ENCODE measurements around the gene TLR4. TPM values are rescaled to one million over a fixed set of nuclear protein-coding genes. Genes with fewer than 3 reads are reported as not detected.

The TLR4 gene
- total and polyA plus RNA-seq, 2 experiments from 2014 or later = 0.06 to 0.17 TPM

- no peak for TF ChIP-seq CTCF (conservative IDR thresholded peaks at IDR 0.05; ENCODE audit: low read depth in 2 of 2)
- no peak for TF ChIP-seq EZH2phosphoT487 (IDR thresholded peaks at IDR 0.05; ENCODE audit: unreplicated experiment)
- TF ChIP-seq ZNF114 (CRISPR knock-in tag; IDR thresholded peaks at IDR 0.05) = no peak
- TF ChIP-seq STAT1 (IDR thresholded peaks at IDR 0.05; ENCODE audit: unreplicated experiment) = no peak
- TF ChIP-seq NANOG (IDR thresholded peaks at IDR 0.05; ENCODE audit: borderline replicate concordance) = no peak
- TF ChIP-seq, protein P1, sequence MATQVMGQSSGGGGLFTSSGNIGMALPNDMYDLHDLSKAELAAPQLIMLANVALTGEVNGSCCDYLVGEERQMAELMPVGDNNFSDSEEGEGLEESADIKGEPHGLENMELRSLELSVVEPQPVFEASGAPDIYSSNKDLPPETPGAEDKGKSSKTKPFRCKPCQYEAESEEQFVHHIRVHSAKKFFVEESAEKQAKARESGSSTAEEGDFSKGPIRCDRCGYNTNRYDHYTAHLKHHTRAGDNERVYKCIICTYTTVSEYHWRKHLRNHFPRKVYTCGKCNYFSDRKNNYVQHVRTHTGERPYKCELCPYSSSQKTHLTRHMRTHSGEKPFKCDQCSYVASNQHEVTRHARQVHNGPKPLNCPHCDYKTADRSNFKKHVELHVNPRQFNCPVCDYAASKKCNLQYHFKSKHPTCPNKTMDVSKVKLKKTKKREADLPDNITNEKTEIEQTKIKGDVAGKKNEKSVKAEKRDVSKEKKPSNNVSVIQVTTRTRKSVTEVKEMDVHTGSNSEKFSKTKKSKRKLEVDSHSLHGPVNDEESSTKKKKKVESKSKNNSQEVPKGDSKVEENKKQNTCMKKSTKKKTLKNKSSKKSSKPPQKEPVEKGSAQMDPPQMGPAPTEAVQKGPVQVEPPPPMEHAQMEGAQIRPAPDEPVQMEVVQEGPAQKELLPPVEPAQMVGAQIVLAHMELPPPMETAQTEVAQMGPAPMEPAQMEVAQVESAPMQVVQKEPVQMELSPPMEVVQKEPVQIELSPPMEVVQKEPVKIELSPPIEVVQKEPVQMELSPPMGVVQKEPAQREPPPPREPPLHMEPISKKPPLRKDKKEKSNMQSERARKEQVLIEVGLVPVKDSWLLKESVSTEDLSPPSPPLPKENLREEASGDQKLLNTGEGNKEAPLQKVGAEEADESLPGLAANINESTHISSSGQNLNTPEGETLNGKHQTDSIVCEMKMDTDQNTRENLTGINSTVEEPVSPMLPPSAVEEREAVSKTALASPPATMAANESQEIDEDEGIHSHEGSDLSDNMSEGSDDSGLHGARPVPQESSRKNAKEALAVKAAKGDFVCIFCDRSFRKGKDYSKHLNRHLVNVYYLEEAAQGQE (IDR thresholded peaks at IDR 0.05; ENCODE audit: unreplicated experiment) = no peak
- TF ChIP-seq ZNF331 (CRISPR knock-in tag; IDR thresholded peaks at IDR 0.05; ENCODE audit: low read depth) = no peak
- no peak for TF ChIP-seq CREB1 (CRISPR knock-in tag; IDR thresholded peaks at IDR 0.05; ENCODE audit: low read depth)
- no peak for TF ChIP-seq POLR2AphosphoS5 (IDR thresholded peaks at IDR 0.05; ENCODE audit: low read depth)
- TF ChIP-seq JUNB (IDR thresholded peaks at IDR 0.05; ENCODE audit: unreplicated experiment) = no peak
- TF ChIP-seq ETS1 (IDR thresholded peaks at IDR 0.05) = no peak
Measured at GRCh38 chr9:117697046-117697445, 7.2 kb upstream of the TLR4 start (continued).

GRCh38 chr9:117703537-117703936 lies 666 bp upstream of the TLR4 start:
- TF ChIP-seq CTCF (conservative IDR thresholded peaks at IDR 0.05; ENCODE audit: low read depth in 2 of 2) (no peak), POLR2AphosphoS5 (IDR thresholded peaks at IDR 0.05; ENCODE audit: low read depth) (no peak), EZH2 (IDR thresholded peaks at IDR 0.05; ENCODE audit: low read depth, unreplicated experiment) (no peak)
- Mint-ChIP-seq H3K4me1 (peaks cover 10% of the 10 kb centered on the region), H3K27ac (no peak overlapping the region), H3K36me3 (ENCODE audit: low read depth) (no peaks in the 10 kb centered on the region), H3K9me3 (peaks cover 44% of the 10 kb centered on the region), H3K4me3 (no peak overlapping the region), H3K27me3 (ENCODE audit: insufficient read depth, low read depth, poor library complexity) (no peaks in the 10 kb centered on the region)
- H3K27me3 ChIP-seq (ENCODE audit: insufficient read depth) = no peaks in the 10 kb centered on the region
- H2AFZ ChIP-seq = 0 out of 2 replicates have a peak overlapping the region, but pooled peaks have one; percentile 78
- no peaks in the 10 kb centered on the region for H3K79me2 ChIP-seq (replicated peaks; ENCODE audit: insufficient read depth)
- no peak overlapping the region for H3K4me3 ChIP-seq
- no peaks in the 10 kb centered on the region for H3K36me3 ChIP-seq (ENCODE audit: insufficient read depth)
- H3F3A ChIP-seq (replicated peaks; ENCODE audit: low read depth) = no peaks in the 10 kb centered on the region
- H4K20me1 ChIP-seq (replicated peaks; ENCODE audit: insufficient read depth) = no peaks in the 10 kb centered on the region
- no peak overlapping the region for H3K27ac ChIP-seq (ENCODE audit: low read depth)
- peaks cover 7% of the 10 kb centered on the region; the same call in 1 of the 2 replicates for H3K4me1 ChIP-seq (ENCODE audit: insufficient read depth)
- no peak for ATAC-seq
- H3K4me2 ChIP-seq = no peak overlapping the region
- H3K9me2 ChIP-seq (ENCODE audit: insufficient read depth) = peaks cover 3% of the 10 kb centered on the region; the same call in 1 of the 2 replicates
- DNase-seq (ENCODE audit: low spot score) = no peak

Data from GM23338 (cell line).